Hematopoietic multipotent progenitor cell treated with erythropoietin and hydrocortisone succinate and interleukin-3 and kit ligand, for 17 days (in vitro differentiated cells): ENCODE results near the gene B4GALT3.

Experiments used
- DNase-seq: peaks from one replicate; pipeline ENCODE4 v3.0.0-alpha.2; 2015; ENCODE audit warnings: low spot score

The B4GALT3 gene

GRCh38 chr1:161206411-161207140 is 29.3 kb upstream of the B4GALT3 start:
- no peak for DNase-seq

GRCh38 chr1:161201836-161202712 is 24.8 kb upstream of the B4GALT3 start, which contains the start of gene NDUFS2:
NDUFS2 (plus strand) TSS chr1:161202367; CDS start chr1:161202386, 19 bp downstream.
- DNase-seq = peak; percentile 99

- DNase-seq = no peak
These were observed 23.9 kb upstream of the B4GALT3 start for GRCh38 chr1:161200992-161201835.

GRCh38 chr1:161200421-161200991 is 23.2 kb upstream of the B4GALT3 start:
- DNase-seq = no peak

GRCh38 chr1:161199506-161200139 is 22.3 kb upstream of the B4GALT3 start:
- DNase-seq = no peak

- DNase-seq = no peak
These were observed 21.7 kb upstream of the B4GALT3 start, which contains the start of gene ADAMTS4 for GRCh38 chr1:161198897-161199431. ADAMTS4 (minus strand) TSS chr1:161199054; CDS start chr1:161198627, 427 bp downstream.

GRCh38 chr1:161198194-161198896 is 21.0 kb upstream of the B4GALT3 start:
- DNase-seq = no peak

GRCh38 chr1:161197560-161198193 is 20.4 kb upstream of the B4GALT3 start:
- no peak for DNase-seq

GRCh38 chr1:161196521-161197451 is 19.5 kb upstream of the B4GALT3 start:
- DNase-seq = no peak

GRCh38 chr1:161196111-161196510 is 18.8 kb upstream of the B4GALT3 start:
- DNase-seq = no peak

GRCh38 chr1:161195171-161195570 is 17.9 kb upstream of the B4GALT3 start:
- DNase-seq = no peak

- DNase-seq = no peak
These were observed 16.4 kb upstream of the B4GALT3 start for GRCh38 chr1:161193561-161194235.

GRCh38 chr1:161192476-161193465 is 15.5 kb upstream of the B4GALT3 start:
- peak; percentile 87 for DNase-seq

- no peak for DNase-seq
These were observed 14.7 kb upstream of the B4GALT3 start for GRCh38 chr1:161191971-161192370.

GRCh38 chr1:161190962-161191521 is 13.7 kb upstream of the B4GALT3 start:
- no peak for DNase-seq

- no peak for DNase-seq
These were observed 11.7 kb upstream of the B4GALT3 start for GRCh38 chr1:161189036-161189435.
